Urinary bladder (tissue), 4 donors: ENCODE measurements around the gene SLX1A. TPM values are rescaled to one million over a fixed set of nuclear protein-coding genes. Genes with fewer than 3 reads are reported as not detected.
"Not testable (repeated sequence)": the region's sequence is repeated elsewhere in the genome, so short reads cannot be mapped to it uniquely, and the experiment has no call there.

Experiments used
- DNase-seq: peaks from one replicate; pipeline ENCODE4 v3.0.0-alpha.2; 2015; ENCODE audit errors: extremely low spot score
- H3K27ac ChIP-seq: one replicate; pipeline ENCODE4 v1.5.1; 2013; ENCODE audit warnings: low read depth, mild to moderate bottlenecking, moderate library complexity
- H3K36me3 ChIP-seq: one replicate; pipeline ENCODE4 v1.6.1; 2013; ENCODE audit warnings: mild to moderate bottlenecking, moderate library complexity; ENCODE audit not compliant: insufficient read depth
- H3K4me1 ChIP-seq: one replicate; pipeline ENCODE4 v1.6.1; 2013; ENCODE audit warnings: mild to moderate bottlenecking, moderate library complexity; ENCODE audit not compliant: insufficient read depth
- H3K4me3 ChIP-seq: one replicate; pipeline ENCODE4 v1.5.1; 2013; ENCODE audit warnings: low read depth, low read length
- WGBS: extraction: QIAGEN DNeasy Blood & Tissue Kit; methylation state at CpG from one replicate; pipeline ENCODE4 v1.1.7; 2013; 5-methylcytosine and 5-hydroxymethylcytosine counted together
- polyA plus RNA-seq: library from polyadenylated mRNA; stranded (reverse); fragments of 200-250 nt; gene quantifications from one replicate; pipeline ENCODE4 v1.2.3, GENCODE V29; 2013
- total RNA-seq: library from RNA; depleted of rRNA; stranded (reverse); fragments of >200 nt; gene quantifications from one replicate; pipeline ENCODE4 v1.2.3, GENCODE V29; 2014
- donor health status: healthy with polysubstance abuse.
- donor health status: healthy.

The SLX1A gene
- total RNA-seq (15.4 TPM), polyA plus RNA-seq (42.7 TPM)

GRCh38 chr16:30193615-30194014 is at the start of gene SLX1A, which contains the start of gene BOLA2B:
Gene SLX1A, plus strand, starts transcription at chr16:30193875. Its CDS starts 210 bp downstream, at chr16:30194085.
Gene BOLA2B, minus strand, starts transcription at chr16:30193666. Its CDS starts 71 bp downstream, at chr16:30193595.
- not testable (repeated sequence) for H3K36me3 ChIP-seq, H3K4me3 ChIP-seq, H3K4me1 ChIP-seq, DNase-seq, H3K27ac ChIP-seq
- no CpG with 5 or more reads among the region's 34 CpGs for WGBS

DNA sequence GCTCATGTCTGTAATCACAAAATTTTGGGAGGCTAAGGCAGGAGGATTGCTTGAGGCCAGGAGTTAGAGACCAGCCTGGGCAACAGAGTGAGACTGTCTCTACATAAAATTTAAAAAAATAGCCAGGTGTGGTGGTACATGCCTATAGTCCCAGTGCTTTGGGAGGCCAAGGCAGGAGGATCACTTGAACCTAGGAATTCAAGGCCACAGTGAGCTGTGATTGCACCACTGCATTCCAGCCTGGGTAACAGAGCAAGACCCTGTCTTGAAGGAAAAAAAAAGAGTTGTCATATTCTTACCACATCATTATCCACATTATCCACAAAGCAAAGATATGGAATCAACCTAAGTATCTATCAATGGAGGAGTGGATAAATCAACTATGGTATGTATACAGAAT is 49.7 kb upstream of the SLX1A start:
- Histone ChIP-seq H3K4me1 (no peaks in the 10 kb centered on the region), H3K4me3 (no peak overlapping the region), H3K36me3 (no peaks in the 10 kb centered on the region), H3K27ac (no peak overlapping the region)
- DNase-seq, result no peak

DNA sequence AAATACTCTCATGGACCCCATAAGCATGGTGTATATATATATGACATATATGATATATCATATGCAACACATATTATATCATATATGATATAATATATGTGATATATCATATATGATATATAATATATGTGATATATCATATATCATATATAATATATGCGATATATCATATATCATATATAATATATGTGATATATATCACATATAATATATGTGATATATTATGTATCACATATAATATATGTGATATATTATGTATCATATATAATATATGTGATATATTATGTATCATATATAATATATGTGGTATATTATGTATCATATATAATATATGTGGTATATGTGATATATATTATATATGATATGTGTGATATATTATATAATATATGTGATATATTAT is 48.8 kb upstream of the SLX1A start:
- Histone ChIP-seq H3K36me3 (no peaks in the 10 kb centered on the region), H3K4me1 (no peaks in the 10 kb centered on the region), H3K27ac (no peak overlapping the region), H3K4me3 (no peak overlapping the region)
- DNase-seq, result no peak
- WGBS, result 96% methylated on average over 1 of the region's 1 CpG

GRCh38 chr16:30145657-30146056 is 48.0 kb upstream of the SLX1A start:
- no peak for DNase-seq
- Histone ChIP-seq H3K27ac (no peak overlapping the region), H3K4me3 (no peak overlapping the region), H3K36me3 (no peaks in the 10 kb centered on the region), H3K4me1 (no peaks in the 10 kb centered on the region)
- 64% methylated on average over 1 of the region's 1 CpG for WGBS

GRCh38 chr16:30147843-30148510 is 45.7 kb upstream of the SLX1A start:
- H3K27ac ChIP-seq, result no peak overlapping the region
- 87% methylated on average over 3 of the region's 3 CpGs for WGBS
- DNase-seq, result no peak
- H3K4me1 ChIP-seq, result no peaks in the 10 kb centered on the region
- no peak overlapping the region for H3K4me3 ChIP-seq
- no peaks in the 10 kb centered on the region for H3K36me3 ChIP-seq

- DNase-seq, result no peak
- Histone ChIP-seq H3K36me3 (no peaks in the 10 kb centered on the region), H3K4me3 (no peak overlapping the region), H3K27ac (no peak overlapping the region), H3K4me1 (no peaks in the 10 kb centered on the region)
- WGBS, result 89% methylated on average over 5 of the region's 5 CpGs
Observed at GRCh38 chr16:30149250-30149930, 44.3 kb upstream of the SLX1A start.

DNA sequence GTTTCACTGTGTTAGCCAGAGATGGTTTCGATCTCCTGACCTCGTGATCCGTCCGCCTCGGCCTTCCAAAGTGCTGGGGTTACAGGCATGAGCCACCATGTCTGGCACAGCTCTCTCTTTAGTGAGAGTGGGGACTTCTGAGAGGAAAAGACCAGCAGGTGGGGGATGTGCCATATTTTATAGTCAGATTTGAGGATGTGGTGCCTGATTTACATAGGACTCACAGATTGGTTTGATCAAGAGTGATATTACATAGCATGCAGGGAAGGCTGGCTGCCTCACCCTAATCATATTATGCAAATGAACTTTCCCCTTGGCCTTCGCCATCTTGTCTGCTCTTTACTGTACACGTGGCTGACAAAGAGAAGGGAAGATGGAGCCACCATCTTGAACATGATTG is 42.6 kb upstream of the SLX1A start:
- Histone ChIP-seq H3K36me3 (no peaks in the 10 kb centered on the region), H3K4me1 (no peaks in the 10 kb centered on the region), H3K27ac (no peak overlapping the region), H3K4me3 (no peak overlapping the region)
- DNase-seq, result no peak
- 87% methylated on average over 7 of the region's 7 CpGs for WGBS

DNA sequence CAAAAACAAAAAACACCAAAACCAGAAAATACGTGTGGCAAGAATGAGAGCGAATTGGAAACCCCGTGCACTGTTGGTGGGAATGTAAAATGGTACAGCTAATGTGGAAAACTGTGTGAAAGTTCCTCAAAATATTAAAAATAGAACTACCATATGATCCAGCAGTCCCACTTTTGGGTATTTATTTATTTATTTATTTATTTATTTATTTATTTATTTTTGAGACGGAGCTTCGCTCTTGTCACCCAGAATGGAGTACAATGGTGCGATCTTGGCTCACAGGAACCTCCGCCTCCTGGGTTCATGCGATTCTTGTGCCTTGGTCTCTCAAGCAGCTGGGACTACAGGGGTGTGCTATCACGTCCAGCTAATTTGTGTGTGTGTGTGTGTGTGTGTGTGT is 41.2 kb upstream of the SLX1A start:
- Histone ChIP-seq H3K27ac (no peak overlapping the region), H3K36me3 (no peaks in the 10 kb centered on the region), H3K4me1 (no peaks in the 10 kb centered on the region), H3K4me3 (no peak overlapping the region)
- DNase-seq, result no peak
- 96% methylated on average over 9 of the region's 9 CpGs for WGBS

- no peak overlapping the region for H3K27ac ChIP-seq
- H3K4me1 ChIP-seq, result no peaks in the 10 kb centered on the region
- WGBS, result 99% methylated on average over 5 of the region's 5 CpGs
- DNase-seq, result no peak
- no peak overlapping the region for H3K4me3 ChIP-seq
- H3K36me3 ChIP-seq, result no peaks in the 10 kb centered on the region
Observed at GRCh38 chr16:30155188-30155587, 38.5 kb upstream of the SLX1A start.

DNA sequence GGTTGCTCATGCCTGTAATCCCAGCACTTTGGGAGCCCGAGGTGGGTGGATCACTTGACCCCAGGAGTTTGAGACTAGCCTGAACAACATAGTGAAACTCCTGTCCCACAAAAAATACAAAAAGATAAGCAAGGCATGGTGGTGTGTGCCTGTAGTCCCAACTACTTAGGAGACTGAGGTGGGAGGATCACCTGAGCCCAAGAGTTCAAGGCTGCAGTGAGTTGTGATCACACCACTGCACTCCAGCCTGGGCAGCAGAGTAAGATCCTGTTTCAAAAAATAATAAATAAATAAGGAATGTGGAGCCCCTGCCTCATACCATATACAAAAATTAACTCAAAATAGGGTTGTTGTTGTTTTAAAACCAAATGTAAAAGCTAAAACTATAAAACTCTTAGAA is 36.5 kb upstream of the SLX1A start:
- no peaks in the 10 kb centered on the region for H3K36me3 ChIP-seq
- no peaks in the 10 kb centered on the region for H3K4me1 ChIP-seq
- 74% methylated on average over 1 of the region's 1 CpG for WGBS
- no peak overlapping the region for H3K4me3 ChIP-seq
- no peak for DNase-seq
- H3K27ac ChIP-seq, result no peak overlapping the region

DNA sequence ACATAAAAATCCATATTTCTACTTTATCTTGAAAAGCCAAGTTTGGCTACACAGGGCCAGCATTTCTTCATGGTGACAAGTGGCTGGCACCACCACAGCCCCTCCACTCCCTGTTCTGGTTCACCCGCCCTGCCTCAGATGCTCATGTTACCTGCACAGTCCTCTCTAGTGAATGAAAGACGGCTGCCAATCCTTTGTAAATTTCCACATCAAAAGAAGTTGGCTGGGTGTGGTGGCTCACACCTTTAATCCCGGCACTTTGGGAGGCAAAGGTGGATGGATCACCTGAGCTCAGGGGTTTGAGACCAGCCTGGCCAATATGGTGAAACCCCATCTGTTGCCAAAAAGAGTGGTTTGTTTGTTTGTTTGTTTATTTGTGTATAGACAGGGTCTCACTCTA is 30.1 kb upstream of the SLX1A start:
- WGBS, result 85% methylated on average over 3 of the region's 3 CpGs

GRCh38 chr16:30166202-30166902 is 27.3 kb upstream of the SLX1A start:
- H3K27ac ChIP-seq, result no peak overlapping the region
- no peaks in the 10 kb centered on the region for H3K36me3 ChIP-seq
- DNase-seq, result no peak
- no peaks in the 10 kb centered on the region for H3K4me1 ChIP-seq
- 85% methylated on average over 11 of the region's 11 CpGs for WGBS
- no peak overlapping the region for H3K4me3 ChIP-seq

More for the DNA sequence above, 30.1 kb upstream of the SLX1A start:
- no peak for DNase-seq
- Histone ChIP-seq H3K4me3 (no peak overlapping the region), H3K4me1 (no peaks in the 10 kb centered on the region), H3K27ac (no peak overlapping the region), H3K36me3 (no peaks in the 10 kb centered on the region)

- not testable (repeated sequence) for H3K4me1 ChIP-seq, H3K27ac ChIP-seq, H3K4me3 ChIP-seq, H3K36me3 ChIP-seq, DNase-seq
- WGBS, result 72% methylated on average over 14 of the region's 29 CpGs
Observed at GRCh38 chr16:30168746-30169145, 24.9 kb upstream of the SLX1A start.

DNA sequence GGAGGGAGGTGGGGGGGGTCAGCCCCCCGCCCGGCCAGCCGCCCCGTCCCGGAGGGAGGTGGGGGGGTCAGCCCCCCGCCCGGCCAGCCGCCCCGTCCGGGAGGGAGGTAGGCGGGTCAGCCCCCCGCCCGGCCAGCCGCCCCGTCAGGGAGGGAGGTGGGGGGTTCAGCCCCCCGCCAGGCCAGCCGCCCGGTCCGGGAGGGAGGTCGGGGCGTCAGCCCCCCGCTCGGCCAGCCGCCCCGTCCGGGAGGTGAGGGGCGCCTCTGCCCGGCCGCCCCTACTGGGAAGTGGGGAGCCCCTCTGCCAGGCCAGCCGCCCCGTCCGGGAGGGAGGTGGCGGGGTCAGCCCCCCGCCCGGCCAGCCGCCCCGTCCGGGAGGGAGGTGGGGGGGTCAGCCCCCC is 24.3 kb upstream of the SLX1A start:
- H3K4me1 ChIP-seq, H3K36me3 ChIP-seq, DNase-seq, H3K27ac ChIP-seq, H3K4me3 ChIP-seq: not testable (repeated sequence)
- WGBS, result 90% methylated on average over 38 of the region's 38 CpGs
